ENCODE data around the gene JADE3.

The JADE3 gene

GRCh38 chrX:47091149-47091775, 179.0 kb downstream of the JADE3 start:
- H4K5ac ChIP-seq (ENCODE audit: low read length): no peak overlapping the region
- DNase-seq: no peak
- no peaks in the 10 kb centered on the region for H3K36me3 ChIP-seq (ENCODE audit: control insufficient read depth, insufficient read depth, low read length)
- no peak overlapping the region for H3K23ac ChIP-seq (ENCODE audit: low read length)
- H2AK5ac ChIP-seq (ENCODE audit: low read length): no peak overlapping the region
- H2BK5ac ChIP-seq (ENCODE audit: low read length): no peak overlapping the region
- no peak overlapping the region for H4K8ac ChIP-seq (ENCODE audit: low read depth, low read length)
- H3K4ac ChIP-seq (ENCODE audit: low read depth, low read length): no peak overlapping the region
- no peak overlapping the region for H3K4me3 ChIP-seq (ENCODE audit: low read length)
- no CpG with 5 or more reads among the region's 4 CpGs for WGBS (ENCODE audit: extremely low coverage, insufficient coverage, low lambda C conversion rate)
- H3K4me1 ChIP-seq (ENCODE audit: control insufficient read depth, low read depth, low read length): no peaks in the 10 kb centered on the region
- no peak overlapping the region for H3K4me2 ChIP-seq (ENCODE audit: low read length)
- no peak overlapping the region for H3K27ac ChIP-seq (ENCODE audit: low read depth, low read length)
- no peak overlapping the region for H3K9ac ChIP-seq (ENCODE audit: low read length)
- H3K18ac ChIP-seq (ENCODE audit: low read length): no peak overlapping the region
- no peaks in the 10 kb centered on the region for H3K79me2 ChIP-seq (ENCODE audit: control insufficient read depth, insufficient read depth, low read length)
- H3K56ac ChIP-seq (ENCODE audit: low read length): no peak overlapping the region
- no peak overlapping the region for H2BK120ac ChIP-seq (ENCODE audit: low read depth, low read length)
- H3K79me1 ChIP-seq (ENCODE audit: low read length): no peaks in the 10 kb centered on the region
- no peaks in the 10 kb centered on the region for H3K27me3 ChIP-seq (ENCODE audit: insufficient read depth, low read length, poor library complexity)
- H2BK15ac ChIP-seq (replicated peaks; ENCODE audit: low read depth): no peak overlapping the region

GRCh38 chrX:47093248-47093647, 181.0 kb downstream of the JADE3 start:
- Histone ChIP-seq H3K4me3 (ENCODE audit: low read length) (no peak overlapping the region), H4K5ac (ENCODE audit: low read length) (no peak overlapping the region), H3K4me1 (ENCODE audit: control insufficient read depth, low read depth, low read length) (no peaks in the 10 kb centered on the region), H3K79me2 (ENCODE audit: control insufficient read depth, insufficient read depth, low read length) (no peaks in the 10 kb centered on the region), H3K56ac (ENCODE audit: low read length) (no peak overlapping the region), H2BK15ac (replicated peaks; ENCODE audit: low read depth) (no peak overlapping the region), H3K4ac (ENCODE audit: low read depth, low read length) (no peak overlapping the region), H3K9ac (ENCODE audit: low read length) (no peak overlapping the region), H3K27me3 (ENCODE audit: insufficient read depth, low read length, poor library complexity) (no peaks in the 10 kb centered on the region), H2BK120ac (ENCODE audit: low read depth, low read length) (no peak overlapping the region), H3K27ac (ENCODE audit: low read depth, low read length) (no peak overlapping the region), H4K8ac (ENCODE audit: low read depth, low read length) (no peak overlapping the region), H3K79me1 (ENCODE audit: low read length) (no peaks in the 10 kb centered on the region), H3K18ac (ENCODE audit: low read length) (no peak overlapping the region), H2AK5ac (ENCODE audit: low read length) (no peak overlapping the region), H2BK5ac (ENCODE audit: low read length) (no peak overlapping the region), H3K4me2 (ENCODE audit: low read length) (no peak overlapping the region), H3K23ac (ENCODE audit: low read length) (no peak overlapping the region), H3K36me3 (ENCODE audit: control insufficient read depth, insufficient read depth, low read length) (no peaks in the 10 kb centered on the region)
- WGBS (ENCODE audit: extremely low coverage, insufficient coverage, low lambda C conversion rate): no CpG with 5 or more reads among the region's 1 CpG
- DNase-seq: no peak

- Histone ChIP-seq H3K4ac (ENCODE audit: low read depth, low read length) (no peak overlapping the region), H3K4me2 (ENCODE audit: low read length) (no peak overlapping the region), H2BK120ac (ENCODE audit: low read depth, low read length) (no peak overlapping the region), H2BK15ac (replicated peaks; ENCODE audit: low read depth) (no peak overlapping the region), H2BK5ac (ENCODE audit: low read length) (no peak overlapping the region), H3K36me3 (ENCODE audit: control insufficient read depth, insufficient read depth, low read length) (no peaks in the 10 kb centered on the region), H3K27me3 (ENCODE audit: insufficient read depth, low read length, poor library complexity) (no peaks in the 10 kb centered on the region), H4K8ac (ENCODE audit: low read depth, low read length) (no peak overlapping the region), H3K56ac (ENCODE audit: low read length) (no peak overlapping the region), H3K27ac (ENCODE audit: low read depth, low read length) (no peak overlapping the region), H3K4me3 (ENCODE audit: low read length) (no peak overlapping the region), H3K4me1 (ENCODE audit: control insufficient read depth, low read depth, low read length) (no peaks in the 10 kb centered on the region), H2AK5ac (ENCODE audit: low read length) (no peak overlapping the region), H3K79me1 (ENCODE audit: low read length) (no peaks in the 10 kb centered on the region), H4K5ac (ENCODE audit: low read length) (no peak overlapping the region), H3K9ac (ENCODE audit: low read length) (no peak overlapping the region), H3K23ac (ENCODE audit: low read length) (no peak overlapping the region), H3K79me2 (ENCODE audit: control insufficient read depth, insufficient read depth, low read length) (no peaks in the 10 kb centered on the region), H3K18ac (ENCODE audit: low read length) (no peak overlapping the region)
- no CpG with 5 or more reads among the region's 11 CpGs for WGBS (ENCODE audit: extremely low coverage, insufficient coverage, low lambda C conversion rate)
- DNase-seq: no peak
Measured at GRCh38 chrX:47093860-47094259, 181.6 kb downstream of the JADE3 start.

DNA sequence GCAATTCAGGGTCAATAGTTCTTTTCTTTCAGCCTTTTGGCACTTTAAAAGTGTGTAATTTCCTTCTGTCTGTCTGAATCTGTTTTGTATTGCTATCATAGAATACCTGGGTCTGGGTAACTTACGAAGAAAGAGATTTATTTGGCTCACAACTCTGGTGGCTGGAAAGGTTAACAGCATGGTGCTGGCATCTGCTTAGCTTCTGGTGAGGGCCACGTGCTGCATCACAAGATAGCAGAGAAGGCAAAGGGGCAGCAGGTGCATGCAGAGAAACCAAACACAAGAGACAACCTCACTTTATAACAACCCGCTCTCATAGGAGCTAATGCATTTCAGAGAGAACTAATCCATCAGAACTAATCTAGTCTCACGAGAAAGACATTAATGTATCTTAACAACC, 184.8 kb downstream of the JADE3 start:
- Histone ChIP-seq H3K4me1 (ENCODE audit: control insufficient read depth, low read depth, low read length) (no peaks in the 10 kb centered on the region), H3K23ac (ENCODE audit: low read length) (no peak overlapping the region), H4K5ac (ENCODE audit: low read length) (no peak overlapping the region), H4K8ac (ENCODE audit: low read depth, low read length) (no peak overlapping the region), H2BK120ac (ENCODE audit: low read depth, low read length) (no peak overlapping the region), H3K27me3 (ENCODE audit: insufficient read depth, low read length, poor library complexity) (no peaks in the 10 kb centered on the region), H3K9ac (ENCODE audit: low read length) (no peak overlapping the region), H3K4ac (ENCODE audit: low read depth, low read length) (no peak overlapping the region), H3K79me1 (ENCODE audit: low read length) (no peaks in the 10 kb centered on the region), H3K4me3 (ENCODE audit: low read length) (no peak overlapping the region), H3K27ac (ENCODE audit: low read depth, low read length) (no peak overlapping the region), H3K36me3 (ENCODE audit: control insufficient read depth, insufficient read depth, low read length) (no peaks in the 10 kb centered on the region), H2AK5ac (ENCODE audit: low read length) (no peak overlapping the region), H3K79me2 (ENCODE audit: control insufficient read depth, insufficient read depth, low read length) (no peaks in the 10 kb centered on the region), H2BK15ac (replicated peaks; ENCODE audit: low read depth) (no peak overlapping the region), H3K4me2 (ENCODE audit: low read length) (no peak overlapping the region), H2BK5ac (ENCODE audit: low read length) (no peak overlapping the region), H3K18ac (ENCODE audit: low read length) (no peak overlapping the region), H3K56ac (ENCODE audit: low read length) (no peak overlapping the region)
- WGBS (ENCODE audit: extremely low coverage, insufficient coverage, low lambda C conversion rate): no CpG with 5 or more reads among the region's 4 CpGs
- DNase-seq: no peak

DNA sequence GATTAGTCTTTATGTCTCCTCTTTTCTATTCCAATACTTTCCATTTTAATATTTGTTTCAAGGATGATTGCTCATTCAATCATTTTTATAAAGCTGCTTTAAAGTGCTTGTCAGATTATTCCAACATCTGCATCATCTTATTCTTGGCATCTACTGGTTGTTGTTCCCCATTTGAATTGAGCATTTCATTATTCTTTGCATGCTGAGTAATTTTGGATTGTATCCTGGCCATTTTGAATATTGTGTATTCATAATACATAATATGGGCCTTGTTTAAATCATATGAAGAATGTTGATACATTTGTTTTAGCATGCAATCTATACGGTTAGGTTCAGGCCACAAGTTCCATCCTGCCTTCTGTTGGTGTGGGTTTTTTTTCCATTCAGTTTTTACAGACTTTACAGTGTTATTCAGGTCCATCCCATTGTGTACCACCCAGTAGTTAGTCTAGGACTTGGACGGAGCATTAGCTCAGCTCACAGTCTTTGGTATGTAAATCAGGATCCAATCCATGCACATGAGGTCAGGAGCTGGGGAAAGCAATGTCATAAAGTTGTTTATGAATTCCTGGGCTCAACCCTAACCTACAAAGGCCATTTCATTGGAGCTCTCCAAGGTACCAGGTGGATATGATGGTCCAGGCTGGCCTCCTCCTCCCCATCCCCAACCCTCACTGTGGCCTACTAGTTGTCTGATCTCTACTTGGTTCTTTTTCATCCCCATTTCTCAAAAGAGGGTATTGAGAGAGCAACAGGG, 186.3 kb downstream of the JADE3 start:
- Histone ChIP-seq H3K36me3 (ENCODE audit: control insufficient read depth, insufficient read depth, low read length) (no peaks in the 10 kb centered on the region), H3K23ac (ENCODE audit: low read length) (no peak overlapping the region), H3K9ac (ENCODE audit: low read length) (no peak overlapping the region), H4K8ac (ENCODE audit: low read depth, low read length) (no peak overlapping the region), H3K18ac (ENCODE audit: low read length) (no peak overlapping the region), H3K4me2 (ENCODE audit: low read length) (no peak overlapping the region), H2BK15ac (replicated peaks; ENCODE audit: low read depth) (no peak overlapping the region), H4K5ac (ENCODE audit: low read length) (no peak overlapping the region), H3K4me3 (ENCODE audit: low read length) (no peak overlapping the region), H3K79me2 (ENCODE audit: control insufficient read depth, insufficient read depth, low read length) (no peaks in the 10 kb centered on the region), H3K56ac (ENCODE audit: low read length) (no peak overlapping the region), H3K4ac (ENCODE audit: low read depth, low read length) (no peak overlapping the region), H3K79me1 (ENCODE audit: low read length) (no peaks in the 10 kb centered on the region), H3K4me1 (ENCODE audit: control insufficient read depth, low read depth, low read length) (no peaks in the 10 kb centered on the region), H2BK5ac (ENCODE audit: low read length) (no peak overlapping the region), H2BK120ac (ENCODE audit: low read depth, low read length) (no peak overlapping the region), H2AK5ac (ENCODE audit: low read length) (no peak overlapping the region), H3K27me3 (ENCODE audit: insufficient read depth, low read length, poor library complexity) (no peaks in the 10 kb centered on the region), H3K27ac (ENCODE audit: low read depth, low read length) (no peak overlapping the region)
- WGBS (ENCODE audit: extremely low coverage, insufficient coverage, low lambda C conversion rate): no CpG with 5 or more reads among the region's 2 CpGs
- no peak for DNase-seq

Measured in mesendoderm (in vitro differentiated cells).